Panc1 (cell line): ENCODE results near the gene SLC12A4. TPM values are rescaled to one million over a fixed set of nuclear protein-coding genes. Genes with fewer than 3 reads are reported as not detected.

Source experiments
- ATAC-seq: fragments of 200-7000 bp; cut with Tn5 transposase; 2 replicates; pipeline ENCODE4 v1.9.1; 2020; ENCODE audit warnings: mild to moderate bottlenecking, moderate library complexity
- BruUV-seq: library from RNA; stranded (reverse); fragments of 400-500 nt; replicated peaks from 2 replicates; lab custom pipeline; 2021; lab: Mats Ljungman, UMichigan
- CTCF ChIA-PET: fragments of 300-600 bp; sonication (Branson Sonifier 250); formaldehyde crosslinking; loops from one replicate; lab custom pipeline; 2022; ENCODE audit warnings: antibody characterized with exemption; lab: Charles Lee
- POLR2A ChIA-PET: fragments of 300-600 bp; sonication (Branson Sonifier 250); formaldehyde crosslinking; loops from one replicate; lab custom pipeline; 2022; ENCODE audit warnings: antibody characterized with exemption; lab: Charles Lee
- DNase-seq: peaks from one replicate; pipeline ENCODE4 v3.0.0-alpha.2; 2010; ENCODE audit warnings: low read depth, low spot score
- H3K27ac ChIP-seq: 2 replicates; pipeline ENCODE4 v1.5.1; 2011; ENCODE audit warnings: mild to moderate bottlenecking, low read length, inconsistent platforms
- H3K27me3 ChIP-seq: fragments of 200-500 bp; sonication (Bioruptor generic); 2 replicates; pipeline ENCODE4 v1.6.0; 2014; ENCODE audit warnings: low read length, inconsistent platforms; ENCODE audit not compliant: control insufficient read depth, insufficient read depth
- H3K36me3 ChIP-seq: fragments of 200-500 bp; sonication (Bioruptor generic); 2 replicates; pipeline ENCODE4 v1.5.1; 2014; ENCODE audit warnings: inconsistent platforms, mild to moderate bottlenecking, low read length, moderate library complexity; ENCODE audit not compliant: control insufficient read depth, insufficient read depth
- H3K4me1 ChIP-seq: 2 replicates; pipeline ENCODE4 v1.5.1; 2011; ENCODE audit warnings: inconsistent platforms, mild to moderate bottlenecking, low read length, moderate library complexity; ENCODE audit not compliant: control insufficient read depth, insufficient read depth
- H3K4me3 ChIP-seq, 2 experiments: 2 replicates each; pipeline ENCODE4 v1.5.1; 2011 to 2012; ENCODE audit warnings: low read depth in 2 of 2, low read length in 2 of 2, mild to moderate bottlenecking in 2 of 2, inconsistent platforms in 1 of 2, moderate library complexity in 1 of 2
- H3K9me3 ChIP-seq: fragments of 200-500 bp; sonication (Bioruptor generic); 2 replicates; pipeline ENCODE4 v1.5.1; 2014; ENCODE audit warnings: low read depth, mild to moderate bottlenecking, inconsistent platforms, low read length, moderate library complexity; ENCODE audit not compliant: control insufficient read depth, insufficient read depth
- CTCF ChIP-seq: fragments of 450-650 bp; IDR thresholded peaks from 2 replicates; pipeline ENCODE4 v1.5.1; 2017; ENCODE audit warnings: mild to moderate bottlenecking
- POLR2AphosphoS5 ChIP-seq: IDR thresholded peaks from 2 replicates; pipeline ENCODE4 v1.6.1; 2012; ENCODE audit warnings: mild to moderate bottlenecking, low read depth, low read length, moderate library complexity
- REST ChIP-seq, 2 experiments: IDR thresholded peaks; 2 replicates each; pipeline ENCODE4 v1.6.1; 2011 to 2012; ENCODE audit warnings: low read depth in 2 of 2, control low read depth in 1 of 2, low read length in 1 of 2, mild to moderate bottlenecking in 1 of 2, moderate library complexity in 1 of 2; ENCODE audit not compliant: insufficient read depth in 1 of 2
- SIN3A ChIP-seq: IDR thresholded peaks from 2 replicates; pipeline ENCODE4 v1.6.1; 2012; ENCODE audit warnings: low read depth, mild to moderate bottlenecking, low read length, moderate library complexity, borderline replicate concordance; ENCODE audit not compliant: insufficient read depth
- TCF7L2 ChIP-seq: IDR thresholded peaks from 2 replicates; pipeline ENCODE4 v1.6.1; 2011; ENCODE audit warnings: mild to moderate bottlenecking, low read depth, low read length, inconsistent platforms
- in situ Hi-C: cut with HindIII; loops from 2 replicates; pipeline ENCODE4 v1.10.0; 2016; ENCODE audit warnings: low sequenced_read_pairs, low pct_unique_long_range_greater_than_20kb
- intact Hi-C: fragments of 100-400 bp; cut with micrococcal nuclease; formaldehyde crosslinking; loops from one replicate; pipeline ENCODE4 v1.10.0; 2022; ENCODE audit not compliant: unreplicated experiment
- total RNA-seq: library from RNA; stranded (reverse); gene quantifications from one replicate; pipeline ENCODE4 v1.2.1, GENCODE V29; 2021; ENCODE audit not compliant: unreplicated experiment

The SLC12A4 gene
- total RNA-seq, 1 experiment from 2014 or later, result 31.8 TPM

DNA sequence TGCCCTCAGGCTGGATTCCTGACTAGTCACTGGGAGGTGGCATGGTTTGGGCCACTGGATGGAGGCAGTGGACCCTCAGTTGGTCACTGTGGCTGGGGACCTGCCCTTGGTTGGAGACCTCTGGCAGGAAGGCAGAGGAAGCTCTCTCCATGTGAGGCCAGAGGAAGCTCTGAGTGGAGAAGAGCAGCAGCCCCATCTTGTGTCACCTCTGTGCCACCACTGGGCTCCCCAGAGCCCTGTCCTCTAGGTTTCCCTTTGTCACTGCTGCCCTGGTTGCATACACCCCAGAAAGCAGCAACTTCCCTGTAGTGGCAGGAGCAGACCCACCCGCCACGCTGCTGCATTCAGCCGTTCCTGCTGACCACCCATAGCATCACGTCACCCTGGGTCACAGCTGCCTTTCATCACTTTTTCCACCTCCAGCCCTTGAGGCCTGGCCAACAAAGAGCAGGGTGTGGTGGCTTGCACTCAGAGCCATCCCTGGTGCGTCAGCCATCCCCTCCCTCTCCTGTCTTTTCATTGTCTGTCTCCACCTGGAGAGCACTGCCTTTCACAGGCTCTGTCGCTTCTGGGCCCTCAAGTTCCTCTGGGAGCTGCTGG lies 48.7 kb downstream of the SLC12A4 start:
- Histone ChIP-seq H3K4me3 (no peak overlapping the region), H3K27me3 (no peaks in the 10 kb centered on the region), H3K4me1 (no peaks in the 10 kb centered on the region; the same call in 1 of the 2 replicates), H3K36me3 (no peaks in the 10 kb centered on the region), H3K27ac (no peak overlapping the region), H3K9me3 (no peaks in the 10 kb centered on the region)
- ATAC-seq, result no peak
- ChIA-PET CTCF (no interaction called here), POLR2A (no interaction called here)
- in situ Hi-C loops, result no loop called here
- no TSS peak for BruUV-seq
- TF ChIP-seq TCF7L2 (no peak), CTCF (no peak), POLR2AphosphoS5 (no peak), REST (IDR thresholded peaks at IDR 0.05; ENCODE audit: insufficient read depth in 1 of 2, low read depth in 2 of 2, low read length in 1 of 2) (no peak), SIN3A (no peak)
- no peak for DNase-seq
- intact Hi-C loops, result no loop called here

- H3K4me3 ChIP-seq, result no peak overlapping the region
- no peaks in the 10 kb centered on the region for H3K27me3 ChIP-seq
- peak; percentile 47 for DNase-seq
- no peaks in the 10 kb centered on the region; the same call in 1 of the 2 replicates for H3K4me1 ChIP-seq
- in situ Hi-C loops (no loop called here), intact Hi-C loops (no loop called here)
- peak; percentile 52; the same call in 1 of the 2 replicates for ATAC-seq
- POLR2A ChIA-PET, result no interaction called here
- H3K36me3 ChIP-seq, result no peaks in the 10 kb centered on the region
- H3K9me3 ChIP-seq, result no peaks in the 10 kb centered on the region
- BruUV-seq, result no TSS peak
- no peak overlapping the region for H3K27ac ChIP-seq
- CTCF ChIA-PET, result no interaction called here
- TF ChIP-seq TCF7L2 (no peak), CTCF (no peak), SIN3A (no peak), REST (IDR thresholded peaks at IDR 0.05; ENCODE audit: insufficient read depth in 1 of 2, low read depth in 2 of 2, low read length in 1 of 2) (no peak), POLR2AphosphoS5 (no peak)
Observed at GRCh38 chr16:67917852-67918236, 50.6 kb downstream of the SLC12A4 start.
